ENCODE data around the gene PCDHA2. TPM values are rescaled to one million over a fixed set of nuclear protein-coding genes. Genes with fewer than 3 reads are reported as not detected.
"Not testable (repeated sequence)": the region's sequence is repeated elsewhere in the genome, so short reads cannot be mapped to it uniquely, and the experiment has no call there.

PCDHA2 gene
- total and polyA plus RNA-seq, 2 of the 13 experiments (the other 11 are each of a cell fraction or from before 2014, with no cell fraction given) = not detected

GRCh38 chr5:140806834-140807775, 12.5 kb downstream of the PCDHA2 start, which contains the start of gene PCDHA4:
Gene PCDHA4 (plus strand): TSS chr5:140807068.
- POLR2A ChIA-PET = no interaction called here
- H4K20me1 ChIP-seq (ENCODE audit: insufficient read depth, low read length) = no peaks in the 10 kb centered on the region
- no peaks in the 10 kb centered on the region for H3K36me3 ChIP-seq (replicated peaks in 1 of 2; ENCODE audit: control insufficient read depth in 1 of 2, insufficient read depth in 2 of 2, low read length in 2 of 2)
- H3K9me3 ChIP-seq (ENCODE audit: low read length) = peaks cover 24% of the 10 kb centered on the region
- no peak for FAIRE-seq
- no peak within 1 kb of the TSS for H3K27ac ChIP-seq (ENCODE audit: extremely low read length, insufficient read depth, low read length)
- no peaks in the 10 kb centered on the region; a peak in 1 of 5 replicates for H3K27me3 ChIP-seq (ENCODE audit: control insufficient read depth in 1 of 2, insufficient read depth in 2 of 2, low read length in 2 of 2)
- no peak for TF ChIP-seq ZNF589 (CRISPR knock-in tag; conservative IDR thresholded peaks at IDR 0.05)
- no peak for TF ChIP-seq HNRNPH1 (optimal IDR thresholded peaks at IDR 0.05; ENCODE audit: low read depth, low read length)
- TF ChIP-seq STAG1 (CRISPR knock-in tag; IDR thresholded peaks at IDR 0.05) = peak; percentile 25; the same call in 1 of the 2 replicates
- TF ChIP-seq ZSCAN31 (CRISPR knock-in tag; IDR thresholded peaks at IDR 0.05; ENCODE audit: low read depth) = no peak
- TF ChIP-seq ZBTB33 (CRISPR knock-in tag; IDR thresholded peaks at IDR 0.05) = peak; percentile 68; the same call in 1 of the 2 replicates
- TF ChIP-seq BRF2 (CRISPR knock-in tag; IDR thresholded peaks at IDR 0.05) = no peak
- TF ChIP-seq, protein P1, sequence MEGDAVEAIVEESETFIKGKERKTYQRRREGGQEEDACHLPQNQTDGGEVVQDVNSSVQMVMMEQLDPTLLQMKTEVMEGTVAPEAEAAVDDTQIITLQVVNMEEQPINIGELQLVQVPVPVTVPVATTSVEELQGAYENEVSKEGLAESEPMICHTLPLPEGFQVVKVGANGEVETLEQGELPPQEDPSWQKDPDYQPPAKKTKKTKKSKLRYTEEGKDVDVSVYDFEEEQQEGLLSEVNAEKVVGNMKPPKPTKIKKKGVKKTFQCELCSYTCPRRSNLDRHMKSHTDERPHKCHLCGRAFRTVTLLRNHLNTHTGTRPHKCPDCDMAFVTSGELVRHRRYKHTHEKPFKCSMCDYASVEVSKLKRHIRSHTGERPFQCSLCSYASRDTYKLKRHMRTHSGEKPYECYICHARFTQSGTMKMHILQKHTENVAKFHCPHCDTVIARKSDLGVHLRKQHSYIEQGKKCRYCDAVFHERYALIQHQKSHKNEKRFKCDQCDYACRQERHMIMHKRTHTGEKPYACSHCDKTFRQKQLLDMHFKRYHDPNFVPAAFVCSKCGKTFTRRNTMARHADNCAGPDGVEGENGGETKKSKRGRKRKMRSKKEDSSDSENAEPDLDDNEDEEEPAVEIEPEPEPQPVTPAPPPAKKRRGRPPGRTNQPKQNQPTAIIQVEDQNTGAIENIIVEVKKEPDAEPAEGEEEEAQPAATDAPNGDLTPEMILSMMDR (CRISPR knock-in tag; IDR thresholded peaks at IDR 0.05) = peak; percentile 39
- 58% methylated on average over 24 of the region's 47 CpGs for WGBS (ENCODE audit: low lambda C conversion rate)
- H3K9ac ChIP-seq (ENCODE audit: insufficient read depth, low read depth, low read length) = no peak within 1 kb of the TSS
- BruUV-seq (replicated peaks) = no TSS peak
- no peak within 1 kb of the TSS for H2AFZ ChIP-seq (ENCODE audit: low read length)
- in situ Hi-C loops (cut with HindIII; ENCODE audit: extremely low pct_ligation_motif_present, low pct_unique_long_range_greater_than_20kb) = no loop called here
- CTCF ChIA-PET (ENCODE audit: low intra/inter-chr PET ratio, low total read pairs) = no interaction called here
- peak; percentile 9 for DNase-seq (ENCODE audit: low spot score)
- no peaks in the 10 kb centered on the region for H3K4me1 ChIP-seq (ENCODE audit: insufficient read depth, low read length)
- intact Hi-C loops (cut with micrococcal nuclease; ENCODE audit: unreplicated experiment) = no loop called here
- no peaks in the 10 kb centered on the region for H3K79me2 ChIP-seq (ENCODE audit: insufficient read depth, low read length)
- H3K4me2 ChIP-seq (ENCODE audit: low read depth, low read length) = no peak within 1 kb of the TSS
- H3K4me3 ChIP-seq (replicated peaks in 1 of 3; ENCODE audit: insufficient read depth in 1 of 3, low read depth in 2 of 3, low read length in 3 of 3) = no peak within 1 kb of the TSS
- ATAC-seq = peak; percentile 74

GRCh38 chr5:140808241-140808888, 13.7 kb downstream of the PCDHA2 start:
- in situ Hi-C loops (cut with HindIII; ENCODE audit: extremely low pct_ligation_motif_present, low pct_unique_long_range_greater_than_20kb); H2AFZ ChIP-seq (ENCODE audit: low read length); DNase-seq (ENCODE audit: low spot score); BruUV-seq (replicated peaks); ATAC-seq; H3K4me1 ChIP-seq (ENCODE audit: insufficient read depth, low read length); FAIRE-seq; H3K27me3 ChIP-seq (ENCODE audit: control insufficient read depth in 1 of 2, insufficient read depth in 2 of 2, low read length in 2 of 2); intact Hi-C loops (cut with micrococcal nuclease; ENCODE audit: unreplicated experiment); CTCF ChIA-PET (ENCODE audit: low intra/inter-chr PET ratio, low total read pairs); H3K4me3 ChIP-seq (replicated peaks in 1 of 3; ENCODE audit: insufficient read depth in 1 of 3, low read depth in 2 of 3, low read length in 3 of 3); H3K27ac ChIP-seq (ENCODE audit: extremely low read length, insufficient read depth, low read length); H3K9ac ChIP-seq (ENCODE audit: insufficient read depth, low read depth, low read length); H3K79me2 ChIP-seq (ENCODE audit: insufficient read depth, low read length); H3K36me3 ChIP-seq (replicated peaks in 1 of 2; ENCODE audit: control insufficient read depth in 1 of 2, insufficient read depth in 2 of 2, low read length in 2 of 2); H3K4me2 ChIP-seq (ENCODE audit: low read depth, low read length); POLR2A ChIA-PET; H4K20me1 ChIP-seq (ENCODE audit: insufficient read depth, low read length): not testable (repeated sequence)
- 89% methylated on average over 62 of the region's 62 CpGs for WGBS (ENCODE audit: low lambda C conversion rate)
- peaks cover 12% of the 10 kb centered on the region; the same call in 1 of the 2 replicates for H3K9me3 ChIP-seq (ENCODE audit: low read length)
